Activated CD4-positive, alpha-beta T cell treated with anti-CD3 and anti-CD28 coated beads, Interleukin-2, amount 50 U/mL, for 48 hours (primary cell): ENCODE data around the gene IGSF10.

Experiments
- DNase-seq, 2 experiments: peaks; one replicate each; pipeline ENCODE4 v3.0.0-alpha.2; 2020

The IGSF10 gene

GRCh38 chr3:151462991-151463390 lies 2.1 kb upstream of the IGSF10 start:
- no peak for DNase-seq

- DNase-seq: no peak
These were observed 1.5 kb upstream of the IGSF10 start for GRCh38 chr3:151462278-151462780.

GRCh38 chr3:151460228-151460627 lies 633 bp downstream of the IGSF10 start:
- no peak for DNase-seq

- no peak for DNase-seq
These were observed 1.5 kb downstream of the IGSF10 start for GRCh38 chr3:151459358-151459757.

- no peak for DNase-seq
These were observed 4.8 kb downstream of the IGSF10 start for GRCh38 chr3:151456065-151456464.

- no peak for DNase-seq
These were observed 8.0 kb downstream of the IGSF10 start for GRCh38 chr3:151452841-151453240.

- DNase-seq: no peak
These were observed 8.5 kb downstream of the IGSF10 start for GRCh38 chr3:151452368-151452767.

GRCh38 chr3:151446002-151446340 lies 14.9 kb downstream of the IGSF10 start:
- no peak for DNase-seq

GRCh38 chr3:151445273-151446001 lies 15.4 kb downstream of the IGSF10 start:
- no peak for DNase-seq

GRCh38 chr3:151443583-151443982 lies 17.3 kb downstream of the IGSF10 start:
- no peak for DNase-seq

- no peak for DNase-seq
These were observed 19.9 kb downstream of the IGSF10 start for GRCh38 chr3:151440940-151441339.

- no peak for DNase-seq
These were observed 21.2 kb downstream of the IGSF10 start for GRCh38 chr3:151439652-151440125.

- DNase-seq: no peak
These were observed 23.0 kb downstream of the IGSF10 start for GRCh38 chr3:151437906-151438305.

GRCh38 chr3:151436675-151437446 lies 24.0 kb downstream of the IGSF10 start:
- DNase-seq: no peak

- DNase-seq: no peak
These were observed 26.5 kb downstream of the IGSF10 start for GRCh38 chr3:151434151-151434890.

GRCh38 chr3:151432616-151433372 lies 28.1 kb downstream of the IGSF10 start:
- DNase-seq: no peak

- DNase-seq: no peak
These were observed 28.9 kb downstream of the IGSF10 start for GRCh38 chr3:151431940-151432339.

- no peak for DNase-seq
These were observed 29.9 kb downstream of the IGSF10 start for GRCh38 chr3:151430821-151431484.

GRCh38 chr3:151428386-151428785 lies 32.5 kb downstream of the IGSF10 start:
- DNase-seq: no peak

- DNase-seq: no peak
These were observed 34.6 kb downstream of the IGSF10 start for GRCh38 chr3:151426341-151426657.

- no peak for DNase-seq
These were observed 35.1 kb downstream of the IGSF10 start for GRCh38 chr3:151425627-151426340.

- DNase-seq: no peak
These were observed 37.8 kb downstream of the IGSF10 start for GRCh38 chr3:151423091-151423490.
